AG04449 (cell line): ENCODE data around the gene ATF4.

ENCODE experiments used
- CTCF ChIA-PET: fragments of 350-600 bp; formaldehyde crosslinking; extraction: SDS; loops from one replicate; lab custom pipeline; 2021; ENCODE audit warnings: antibody characterized with exemption; lab: Yijun Ruan, JAX
- POLR2A ChIA-PET: fragments of 400-600, 350-600 bp; formaldehyde crosslinking; extraction: SDS; loops from one replicate; lab custom pipeline; 2020; ENCODE audit warnings: antibody characterized with exemption, inconsistent platforms; lab: Yijun Ruan, JAX
- DNase-seq: peaks from one replicate; pipeline ENCODE4 v3.0.0-alpha.2; 2010; ENCODE audit warnings: low read depth, low spot score
- H3K4me3 ChIP-seq: 2 replicates; pipeline ENCODE4 v1.5.1; 2011; ENCODE audit warnings: low read depth, mild to moderate bottlenecking, control low read depth, low read length
- TF ChIP-seq, protein P1 (sequence below): IDR thresholded peaks from one replicate; pipeline ENCODE4 v1.5.1; 2011; ENCODE audit warnings: mild to moderate bottlenecking, moderate library complexity, low read length, control low read depth, inconsistent platforms; ENCODE audit not compliant: insufficient read depth; ENCODE audit errors: missing control alignments

Gene ATF4

GRCh38 chr22:39522567-39523300, 2.4 kb downstream of the ATF4 start:
- TF ChIP-seq, protein P1, sequence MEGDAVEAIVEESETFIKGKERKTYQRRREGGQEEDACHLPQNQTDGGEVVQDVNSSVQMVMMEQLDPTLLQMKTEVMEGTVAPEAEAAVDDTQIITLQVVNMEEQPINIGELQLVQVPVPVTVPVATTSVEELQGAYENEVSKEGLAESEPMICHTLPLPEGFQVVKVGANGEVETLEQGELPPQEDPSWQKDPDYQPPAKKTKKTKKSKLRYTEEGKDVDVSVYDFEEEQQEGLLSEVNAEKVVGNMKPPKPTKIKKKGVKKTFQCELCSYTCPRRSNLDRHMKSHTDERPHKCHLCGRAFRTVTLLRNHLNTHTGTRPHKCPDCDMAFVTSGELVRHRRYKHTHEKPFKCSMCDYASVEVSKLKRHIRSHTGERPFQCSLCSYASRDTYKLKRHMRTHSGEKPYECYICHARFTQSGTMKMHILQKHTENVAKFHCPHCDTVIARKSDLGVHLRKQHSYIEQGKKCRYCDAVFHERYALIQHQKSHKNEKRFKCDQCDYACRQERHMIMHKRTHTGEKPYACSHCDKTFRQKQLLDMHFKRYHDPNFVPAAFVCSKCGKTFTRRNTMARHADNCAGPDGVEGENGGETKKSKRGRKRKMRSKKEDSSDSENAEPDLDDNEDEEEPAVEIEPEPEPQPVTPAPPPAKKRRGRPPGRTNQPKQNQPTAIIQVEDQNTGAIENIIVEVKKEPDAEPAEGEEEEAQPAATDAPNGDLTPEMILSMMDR, result no peak
- peak overlapping the region; percentile 94 for H3K4me3 ChIP-seq
- DNase-seq, result no peak
- POLR2A ChIA-PET, result interaction anchor here (0.6 to 5.6 kb wide), 14 partner anchors 8 to 728 kb away, joined by 3 to 59 read pairs (median 4); partner anchors contain the start of genes RPL3 and TAB1
- CTCF ChIA-PET, result interaction anchor here (1.1 to 11.5 kb wide), 4 partner anchors 8 to 350 kb away, joined by 3 to 222 read pairs (median 44); partner anchors contain the start of gene RPL3

GRCh38 chr22:39524089-39524752, 3.9 kb downstream of the ATF4 start:
- TF ChIP-seq, protein P1, result no peak
- POLR2A ChIA-PET, result interaction anchor here (1.3 to 5.6 kb wide), 7 partner anchors 8 to 515 kb away, joined by 4 to 59 read pairs (median 8); partner anchors contain the start of genes MIEF1, RPL3 and RPS19BP1

DNA sequence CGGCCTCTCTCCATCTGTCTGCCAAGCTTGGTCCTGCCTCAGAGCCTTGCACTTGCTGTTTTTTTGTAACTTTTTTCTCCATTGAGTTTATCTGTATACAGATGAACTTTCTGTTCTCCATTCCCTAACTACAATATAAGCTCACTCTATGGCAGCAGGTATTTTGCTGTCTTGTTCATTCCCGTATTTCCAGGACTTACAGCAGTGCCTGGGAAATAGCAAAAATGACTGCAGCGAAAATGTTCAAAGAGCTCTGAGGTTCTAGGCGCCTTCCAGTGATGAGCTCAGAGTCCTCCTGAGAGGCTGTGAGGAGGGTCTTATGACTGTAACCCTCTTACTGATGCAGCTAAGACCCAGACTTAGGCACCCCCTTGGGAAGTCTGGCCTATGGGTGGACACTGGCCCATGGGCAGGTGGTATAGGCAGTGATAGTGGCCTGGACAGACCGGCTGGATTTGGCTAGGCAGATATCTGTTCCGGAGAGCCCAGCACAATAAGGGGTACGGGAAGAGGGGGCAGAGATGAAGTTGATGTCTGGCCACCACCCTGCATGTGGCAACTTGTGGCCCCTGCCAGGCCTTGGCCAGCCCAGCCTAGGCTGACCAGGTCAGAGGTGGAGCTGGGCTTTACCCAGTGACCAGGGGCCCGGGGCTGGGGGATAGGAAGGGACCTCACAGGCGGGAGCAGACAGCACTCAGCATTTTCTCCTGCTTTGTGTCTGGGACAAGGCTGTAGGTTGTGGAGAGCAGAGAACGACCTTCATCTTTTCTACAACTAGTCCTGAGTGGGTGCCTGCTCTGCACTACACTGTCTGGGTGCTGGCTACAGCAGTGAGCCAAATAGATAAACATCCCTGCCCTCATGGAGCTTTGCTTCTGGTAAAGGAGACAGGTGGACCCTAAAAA, 4.6 kb downstream of the ATF4 start:
- no peak overlapping the region for H3K4me3 ChIP-seq
- no peak for DNase-seq
- ChIA-PET POLR2A (interaction anchor here (0.6 to 5.6 kb wide), 7 partner anchors 8 to 514 kb away, joined by 3 to 59 read pairs (median 8); partner anchors contain the start of genes MIEF1, RPL3 and RPS19BP1), CTCF (interaction anchor here (0.8 to 11.5 kb wide), 8 partner anchors 9 to 500 kb away, joined by 3 to 222 read pairs (median 6); partner anchors contain the start of gene RPL3)
- TF ChIP-seq, protein P1, result no peak

More at GRCh38 chr22:39524089-39524752, 3.9 kb downstream of the ATF4 start:
- H3K4me3 ChIP-seq, result peak overlapping the region; percentile 4; the same call in 1 of the 2 replicates
- CTCF ChIA-PET, result interaction anchor here (1.2 to 11.5 kb wide), 7 partner anchors 10 to 500 kb away, joined by 3 to 222 read pairs (median 7); partner anchors contain the start of gene RPL3
- no peak for DNase-seq

DNA sequence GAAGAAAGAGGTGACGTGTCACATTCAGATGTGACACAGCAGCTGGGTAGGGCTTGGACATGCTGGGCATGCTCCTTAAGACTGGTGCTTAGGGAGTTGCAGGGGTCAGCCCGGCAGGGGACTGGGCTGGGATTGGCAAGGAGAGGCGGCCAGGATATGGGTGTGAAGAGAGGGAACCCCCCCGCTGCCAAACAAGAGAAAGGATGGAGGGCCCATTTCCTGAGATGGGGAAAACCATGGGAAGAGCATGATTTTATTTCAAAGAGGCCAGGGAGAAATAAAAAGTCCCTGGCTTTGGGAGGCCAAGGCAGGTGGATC, 5.3 kb downstream of the ATF4 start:
- TF ChIP-seq, protein P1, result no peak
- no peak for DNase-seq
- CTCF ChIA-PET, result interaction anchor here (0.8 to 11.5 kb wide), 5 partner anchors 9 to 208 kb away, joined by 3 to 222 read pairs (median 16); partner anchors contain the start of gene RPL3
- POLR2A ChIA-PET, result interaction anchor here (0.6 to 5.6 kb wide), 3 partner anchors 9 to 407 kb away, joined by 3 to 59 read pairs (median 4); partner anchors contain the start of gene RPL3
- no peak overlapping the region for H3K4me3 ChIP-seq

DNA sequence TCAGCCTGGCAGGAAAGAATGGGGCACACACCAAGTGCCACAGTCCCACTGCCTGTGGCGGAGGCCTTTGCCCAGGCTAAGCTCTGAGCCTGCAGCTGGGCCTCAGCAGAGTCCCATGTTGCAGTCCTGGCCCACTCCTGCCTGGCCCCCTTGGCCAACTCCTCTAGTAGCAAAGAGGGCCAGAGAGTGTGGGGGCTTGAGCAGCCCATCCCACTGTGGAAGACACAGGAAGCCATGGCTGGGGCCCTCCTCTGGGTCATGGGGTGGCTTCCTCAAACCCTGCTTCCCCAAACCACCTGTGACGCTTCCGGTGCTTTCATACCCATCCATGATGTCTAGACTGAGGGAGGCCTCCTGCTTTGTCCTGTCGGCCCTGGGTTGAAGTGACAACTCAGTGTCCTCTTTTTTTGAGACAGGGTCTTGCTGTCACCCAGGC, 6.4 kb downstream of the ATF4 start:
- no peak overlapping the region for H3K4me3 ChIP-seq
- ChIA-PET CTCF (interaction anchor here (4.9 to 27.5 kb wide), 5 partner anchors 10 to 503 kb away, joined by 41 to 1079 read pairs (median 84); partner anchors contain the start of gene RPL3), POLR2A (interaction anchor here (5.6 kb wide), 1 partner anchor 210 kb away, joined by 59 read pairs; the partner anchor contains the start of gene RPL3)
- TF ChIP-seq, protein P1, result no peak
- no peak for DNase-seq
